ENCODE measurements around the gene ZNF638. TPM values are rescaled to one million over a fixed set of nuclear protein-coding genes. Genes with fewer than 3 reads are reported as not detected.
A peak's percentile ranks its signal among the peaks of the same experiment; 100 is the strongest.

ZNF638 gene
- total and polyA plus RNA-seq, 2 of the 8 experiments (the other 6 are each of a cell fraction or from before 2014, with no cell fraction given) = 45.3 to 143 TPM

DNA sequence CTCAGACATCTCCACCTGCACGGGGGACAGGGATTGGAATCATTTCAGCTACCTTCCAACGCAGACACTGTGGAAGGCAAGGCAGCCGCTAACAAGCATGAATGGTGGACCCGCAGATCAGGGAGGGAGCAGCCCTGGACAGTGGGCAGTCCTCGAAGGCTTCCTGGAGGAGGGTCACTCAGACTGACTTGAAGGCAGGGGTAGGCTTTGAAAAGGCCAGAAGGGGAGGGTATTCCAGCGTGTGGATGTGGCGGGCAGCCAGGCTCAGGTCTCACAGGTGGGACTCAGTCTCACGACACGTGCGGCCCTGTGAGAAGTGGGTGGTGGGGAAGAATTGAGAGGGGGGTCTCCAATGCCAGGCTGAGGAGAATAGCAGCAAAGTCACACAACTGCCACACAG is 151.7 kb downstream of the ZNF638 start:
- Histone ChIP-seq H3K56ac (replicated peaks; ENCODE audit: insufficient read length, low read depth, low read length) (no peak overlapping the region), H4K5ac (ENCODE audit: insufficient read length, low read depth, low read length) (no peak overlapping the region), H2AK5ac (ENCODE audit: low read depth, low read length) (no peak overlapping the region), H3K79me2 (ENCODE audit: control insufficient read depth in 1 of 2, insufficient read depth in 2 of 2, low read length in 2 of 2) (no peaks in the 10 kb centered on the region), H3K79me1 (ENCODE audit: low read depth, low read length) (no peaks in the 10 kb centered on the region), H4K91ac (replicated peaks; ENCODE audit: insufficient read length, low read length) (no peak overlapping the region), H2BK12ac (ENCODE audit: low read depth, low read length) (no peak overlapping the region), H3K27ac (ENCODE audit: low read depth, low read length) (no peak overlapping the region), H3K23ac (ENCODE audit: insufficient read length) (no peak overlapping the region), H3K4me3 (ENCODE audit: extremely low read depth in 1 of 4, insufficient read depth in 2 of 4, low read depth in 3 of 4, low read length in 4 of 4) (no peak overlapping the region), H3K23me2 (ENCODE audit: low read depth, low read length) (no peaks in the 10 kb centered on the region), H4K8ac (ENCODE audit: extremely low read depth, insufficient read depth, low read length) (no peak overlapping the region), H3K14ac (ENCODE audit: insufficient read length) (no peak overlapping the region), H3K27me3 (replicated peaks in 1 of 4; ENCODE audit: control insufficient read depth in 3 of 4, extremely low read depth in 1 of 4, insufficient read depth in 3 of 4, low read length in 3 of 4) (no peaks in the 10 kb centered on the region; a peak in 1 of 7 replicates), H2BK15ac (ENCODE audit: low read length) (peak overlapping the region; percentile 61; the same call in 1 of the 2 replicates), H4K20me1 (replicated peaks in 1 of 2; ENCODE audit: control insufficient read depth in 1 of 2, insufficient read depth in 2 of 2, low read length in 2 of 2) (no peaks in the 10 kb centered on the region), H3K18ac (ENCODE audit: extremely low read depth, low read length) (no peak overlapping the region), H2BK5ac (ENCODE audit: low read depth, low read length) (no peak overlapping the region), H3K9me3 (ENCODE audit: insufficient read depth in 2 of 2, low read depth in 1 of 2, low read length in 1 of 2) (no peaks in the 10 kb centered on the region), H2BK20ac (ENCODE audit: low read length) (no peak overlapping the region), H2BK120ac (replicated peaks; ENCODE audit: low read depth, low read length) (no peak overlapping the region), H3K4me1 (replicated peaks in 1 of 4; ENCODE audit: control insufficient read depth in 3 of 4, insufficient read depth in 4 of 4, low read length in 3 of 4) (peaks cover 0 to 10% (median 4%) of the 10 kb centered on the region in 4 experiments; a peak in 4 of 7 replicates), H2AFZ (ENCODE audit: low read length) (no peak overlapping the region), H3K4me2 (ENCODE audit: insufficient read depth in 1 of 2, low read depth in 2 of 2, low read length in 2 of 2) (no peak overlapping the region), H3K4ac (replicated peaks; ENCODE audit: insufficient read length, low read depth, low read length) (no peak overlapping the region), H3K36me3 (ENCODE audit: control insufficient read depth in 2 of 4, insufficient read depth in 4 of 4, low read length in 3 of 4) (no peaks in the 10 kb centered on the region), H3K9ac (replicated peaks in 1 of 4; ENCODE audit: extremely low read depth in 1 of 4, low read depth in 3 of 4, low read length in 3 of 4) (no peak overlapping the region)
- no peak for TF ChIP-seq SUZ12 (IDR thresholded peaks at IDR 0.05; ENCODE audit: low read length)
- TF ChIP-seq, protein P1, sequence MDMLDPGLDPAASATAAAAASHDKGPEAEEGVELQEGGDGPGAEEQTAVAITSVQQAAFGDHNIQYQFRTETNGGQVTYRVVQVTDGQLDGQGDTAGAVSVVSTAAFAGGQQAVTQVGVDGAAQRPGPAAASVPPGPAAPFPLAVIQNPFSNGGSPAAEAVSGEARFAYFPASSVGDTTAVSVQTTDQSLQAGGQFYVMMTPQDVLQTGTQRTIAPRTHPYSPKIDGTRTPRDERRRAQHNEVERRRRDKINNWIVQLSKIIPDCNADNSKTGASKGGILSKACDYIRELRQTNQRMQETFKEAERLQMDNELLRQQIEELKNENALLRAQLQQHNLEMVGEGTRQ (IDR thresholded peaks at IDR 0.05; ENCODE audit: low read length) = no peak
- no peak for TF ChIP-seq ZNF274 (IDR thresholded peaks at IDR 0.05; ENCODE audit: borderline replicate concordance, extremely low read depth, low read length)
- no peak for TF ChIP-seq TAF1 (IDR thresholded peaks at IDR 0.05; ENCODE audit: low read depth, low read length)
- TF ChIP-seq SP4 (IDR thresholded peaks at IDR 0.05; ENCODE audit: low read length) = no peak
- no peak for TF ChIP-seq CEBPB (IDR thresholded peaks at IDR 0.05; ENCODE audit: low read depth, low read length)
- no peak for TF ChIP-seq CBX5 (IDR thresholded peaks at IDR 0.05; ENCODE audit: low read depth, low read length)
- TF ChIP-seq TBP (IDR thresholded peaks at IDR 0.05; ENCODE audit: low read depth, low read length) = no peak
- DNase-seq (ENCODE audit: low read depth in 1 of 2, low spot score in 2 of 2) (no peak), FAIRE-seq (no peak)
- ChIA-PET CTCF (ENCODE audit: partially characterized antibody) (interaction anchor here (1.4 to 7.5 kb wide), 4 partner anchors 14 to 30 kb away, joined by 5 to 66 read pairs (median 18); partner anchors contain the start of gene DYSF), POLR2A (ENCODE audit: partially characterized antibody) (interaction anchor here (1.9 kb wide), 1 partner anchor 28 kb away, joined by 9 read pairs; no protein-coding TSS in a partner anchor)
- 79% methylated on average over 8 of the region's 10 CpGs; no CpG with 5 or more reads in 1 of the 2 experiments for WGBS, 2 experiments (ENCODE audit: extremely low coverage in 1 of 2, insufficient coverage in 1 of 2, insufficient read length in 1 of 2, insufficient replicate concordance in 2 of 2, low coverage in 1 of 2, low lambda C conversion rate in 2 of 2, missing lambda C conversion rate in 1 of 2)

Data from H1 (cell line).